Epidermal melanocyte (primary cell): Measurements from ENCODE around the gene SETBP1.
"Not testable (repeated sequence)": the region's sequence is repeated elsewhere in the genome, so short reads cannot be mapped to it uniquely, and the experiment has no call there.

Experiments used
- DNase-seq: peaks from one replicate; pipeline ENCODE4 v3.0.0; 2011; ENCODE audit warnings: low spot score; ENCODE audit not compliant: insufficient read length

Gene SETBP1

GRCh38 chr18:44704135-44704789, 23.6 kb downstream of the SETBP1 start:
- no peak for DNase-seq

GRCh38 chr18:44705075-44705675, 24.5 kb downstream of the SETBP1 start:
- DNase-seq, result no peak

GRCh38 chr18:44708451-44709083, 27.9 kb downstream of the SETBP1 start:
- DNase-seq, result no peak

GRCh38 chr18:44709307-44710126, 28.8 kb downstream of the SETBP1 start:
- no peak for DNase-seq

- DNase-seq, result no peak
Observed at GRCh38 chr18:44710931-44711330, 30.2 kb downstream of the SETBP1 start.

- no peak for DNase-seq
Observed at GRCh38 chr18:44712025-44712424, 31.3 kb downstream of the SETBP1 start.

- DNase-seq, result no peak
Observed at GRCh38 chr18:44713435-44713834, 32.7 kb downstream of the SETBP1 start.

- no peak for DNase-seq
Observed at GRCh38 chr18:44714376-44714775, 33.7 kb downstream of the SETBP1 start.

- DNase-seq, result peak; percentile 65
Observed at GRCh38 chr18:44715245-44715644, 34.6 kb downstream of the SETBP1 start.

GRCh38 chr18:44715842-44716241, 35.2 kb downstream of the SETBP1 start:
- DNase-seq, result peak; percentile 40

- DNase-seq, result no peak
Observed at GRCh38 chr18:44716697-44717163, 36.0 kb downstream of the SETBP1 start.

- DNase-seq, result no peak
Observed at GRCh38 chr18:44719519-44720060, 38.9 kb downstream of the SETBP1 start.

GRCh38 chr18:44721748-44722147, 41.1 kb downstream of the SETBP1 start:
- not testable (repeated sequence) for DNase-seq

GRCh38 chr18:44723411-44723810, 42.7 kb downstream of the SETBP1 start:
- no peak for DNase-seq

- DNase-seq, result no peak
Observed at GRCh38 chr18:44724105-44724778, 43.6 kb downstream of the SETBP1 start.

GRCh38 chr18:44725300-44726058, 44.8 kb downstream of the SETBP1 start:
- DNase-seq, result no peak

GRCh38 chr18:44726059-44726421, 45.4 kb downstream of the SETBP1 start:
- no peak for DNase-seq

- DNase-seq, result no peak
Observed at GRCh38 chr18:44727291-44727690, 46.6 kb downstream of the SETBP1 start.

GRCh38 chr18:44729631-44730101, 49.0 kb downstream of the SETBP1 start:
- no peak for DNase-seq
